DMS 273 (cell line): ENCODE data around the gene TMEM59.
A peak's percentile ranks its signal among the peaks of the same experiment; 100 is the strongest.
"Not testable (repeated sequence)": the region's sequence is repeated elsewhere in the genome, so short reads cannot be mapped to it uniquely, and the experiment has no call there.

Experiments
- DNase-seq: peaks from one replicate; lab custom pipeline; 2025; ENCODE audit not compliant: unreplicated experiment; lab: John Stamatoyannopoulos, UW

Gene TMEM59

GRCh38 chr1:54053745-54054437 lies 887 bp upstream of the TMEM59 start:
- peak; percentile 61 for DNase-seq

GRCh38 chr1:54052431-54052933 lies 522 bp downstream of the TMEM59 start:
- peak; percentile 71 for DNase-seq

GRCh38 chr1:54051933-54052430 lies 1.0 kb downstream of the TMEM59 start:
- DNase-seq: peak; percentile 54

GRCh38 chr1:54050435-54050834 lies 2.6 kb downstream of the TMEM59 start:
- not testable (repeated sequence) for DNase-seq

GRCh38 chr1:54047384-54048305 lies 5.4 kb downstream of the TMEM59 start:
- DNase-seq: no peak

- no peak for DNase-seq
These were observed 6.2 kb downstream of the TMEM59 start for GRCh38 chr1:54046671-54047383.

GRCh38 chr1:54045496-54045895 lies 7.5 kb downstream of the TMEM59 start:
- DNase-seq: no peak

GRCh38 chr1:54041806-54042205 lies 11.2 kb downstream of the TMEM59 start:
- no peak for DNase-seq

GRCh38 chr1:54037476-54037875 lies 15.5 kb downstream of the TMEM59 start:
- DNase-seq: no peak

GRCh38 chr1:54028306-54029251 lies 24.4 kb downstream of the TMEM59 start:
- no peak for DNase-seq

GRCh38 chr1:54027848-54028247 lies 25.2 kb downstream of the TMEM59 start:
- no peak for DNase-seq

GRCh38 chr1:54024811-54025210 lies 28.2 kb downstream of the TMEM59 start:
- DNase-seq: not testable (repeated sequence)

- no peak for DNase-seq
These were observed 28.6 kb downstream of the TMEM59 start for GRCh38 chr1:54024358-54024757.

- DNase-seq: not testable (repeated sequence)
These were observed 33.3 kb downstream of the TMEM59 start for GRCh38 chr1:54019562-54020176.

GRCh38 chr1:54018635-54019034 lies 34.4 kb downstream of the TMEM59 start:
- no peak for DNase-seq

GRCh38 chr1:54017979-54018378 lies 35.0 kb downstream of the TMEM59 start, which contains the start of gene LDLRAD1:
TSS of gene LDLRAD1 (minus strand) at chr1:54018186. CDS start at chr1:54018112, 74 bp downstream.
- DNase-seq: no peak

GRCh38 chr1:54016343-54017282 lies 36.4 kb downstream of the TMEM59 start:
- no peak for DNase-seq

GRCh38 chr1:54014009-54014629 lies 38.9 kb downstream of the TMEM59 start:
- DNase-seq: no peak
